HG03139 (cell line): ENCODE results near the gene CDC42EP4.

Experiments
- ATAC-seq: cut with Tn5 transposase; IDR thresholded peaks from one replicate; pipeline ENCODE4 v1.9.1; 2021; ENCODE audit not compliant: unreplicated experiment

CDC42EP4 gene

DNA sequence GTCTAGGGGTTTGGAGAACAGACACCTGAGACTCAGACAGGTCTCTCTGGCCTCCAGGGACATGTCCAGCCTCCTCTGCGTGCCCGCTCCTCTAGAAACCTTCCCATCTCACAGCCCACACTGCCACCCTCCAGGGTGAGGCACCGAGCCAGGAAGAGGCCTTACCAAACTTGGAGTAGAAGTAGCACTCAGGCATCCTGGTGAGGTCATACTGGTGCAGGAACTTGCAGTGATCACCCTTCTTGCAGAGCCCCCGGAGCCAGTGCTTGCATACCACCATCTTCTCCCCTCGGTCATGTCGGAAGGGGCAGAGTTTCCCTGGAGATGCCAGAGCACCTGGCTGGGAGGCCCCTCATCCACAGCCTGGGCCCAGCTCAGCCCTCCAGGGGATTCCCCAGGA, 54.3 kb downstream of the CDC42EP4 start:
- ATAC-seq = no peak

DNA sequence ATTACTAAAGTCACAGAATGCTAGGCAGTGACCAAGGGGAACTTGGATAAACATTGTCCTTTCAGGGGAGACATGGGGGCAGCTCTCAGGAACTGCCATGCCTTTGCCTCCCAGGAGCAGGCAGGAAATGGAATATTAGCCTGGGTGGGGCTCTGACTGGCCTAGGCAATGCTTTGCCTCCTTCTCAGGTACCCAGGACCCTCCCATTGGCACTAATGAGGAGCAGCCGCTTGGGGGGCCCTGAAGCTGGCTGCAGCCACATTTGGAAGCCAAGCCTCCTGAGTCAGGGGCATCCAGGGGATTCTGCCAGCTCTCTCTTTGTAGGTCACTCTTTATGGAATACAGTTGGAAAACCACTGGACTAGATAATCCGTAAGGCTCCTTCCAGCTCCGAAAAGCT, 55.6 kb downstream of the CDC42EP4 start:
- no peak for ATAC-seq

DNA sequence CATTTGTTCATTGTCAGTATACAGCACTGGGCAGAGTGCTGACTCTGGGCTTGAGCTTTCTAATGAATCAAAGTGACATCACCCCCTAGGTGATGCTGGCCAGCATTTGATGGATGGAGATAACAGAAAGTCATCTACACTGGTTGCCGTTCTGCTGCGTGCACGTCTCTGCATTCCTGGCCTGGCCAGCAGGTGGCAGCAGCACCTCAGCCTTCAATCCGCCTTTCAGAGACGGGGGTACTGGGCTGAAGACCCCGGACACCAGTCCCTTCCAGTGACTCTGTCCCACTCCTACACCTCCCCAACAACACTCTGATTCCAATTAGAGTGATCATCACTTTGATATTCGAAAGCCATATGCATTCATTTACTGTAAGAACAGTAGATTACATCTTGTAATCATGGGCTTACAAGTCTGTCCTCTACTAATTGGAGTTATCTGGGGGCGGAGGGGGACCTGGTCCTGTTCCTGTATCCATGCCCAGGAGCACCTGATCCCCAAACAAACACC, 56.1 kb downstream of the CDC42EP4 start:
- no peak for ATAC-seq

DNA sequence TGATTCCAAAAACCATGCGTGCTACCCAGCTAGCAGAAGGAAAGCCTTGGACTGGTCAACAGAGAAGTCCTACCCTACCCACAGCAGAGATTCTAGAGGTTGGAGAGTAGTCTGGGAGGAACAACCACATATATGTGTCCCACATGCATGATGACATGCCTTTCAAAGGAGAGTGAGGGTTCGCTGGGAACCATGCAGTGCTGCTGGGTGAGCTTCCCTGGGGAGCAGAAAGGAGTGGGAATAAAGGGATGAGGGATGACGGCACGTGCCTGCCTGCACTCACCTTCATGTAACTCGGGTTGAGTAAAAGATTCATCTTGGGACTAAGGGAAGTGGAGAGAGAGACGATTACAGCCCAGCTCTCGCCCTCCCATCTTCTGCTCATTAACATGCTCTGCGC, 59.9 kb downstream of the CDC42EP4 start:
- ATAC-seq = no peak

DNA sequence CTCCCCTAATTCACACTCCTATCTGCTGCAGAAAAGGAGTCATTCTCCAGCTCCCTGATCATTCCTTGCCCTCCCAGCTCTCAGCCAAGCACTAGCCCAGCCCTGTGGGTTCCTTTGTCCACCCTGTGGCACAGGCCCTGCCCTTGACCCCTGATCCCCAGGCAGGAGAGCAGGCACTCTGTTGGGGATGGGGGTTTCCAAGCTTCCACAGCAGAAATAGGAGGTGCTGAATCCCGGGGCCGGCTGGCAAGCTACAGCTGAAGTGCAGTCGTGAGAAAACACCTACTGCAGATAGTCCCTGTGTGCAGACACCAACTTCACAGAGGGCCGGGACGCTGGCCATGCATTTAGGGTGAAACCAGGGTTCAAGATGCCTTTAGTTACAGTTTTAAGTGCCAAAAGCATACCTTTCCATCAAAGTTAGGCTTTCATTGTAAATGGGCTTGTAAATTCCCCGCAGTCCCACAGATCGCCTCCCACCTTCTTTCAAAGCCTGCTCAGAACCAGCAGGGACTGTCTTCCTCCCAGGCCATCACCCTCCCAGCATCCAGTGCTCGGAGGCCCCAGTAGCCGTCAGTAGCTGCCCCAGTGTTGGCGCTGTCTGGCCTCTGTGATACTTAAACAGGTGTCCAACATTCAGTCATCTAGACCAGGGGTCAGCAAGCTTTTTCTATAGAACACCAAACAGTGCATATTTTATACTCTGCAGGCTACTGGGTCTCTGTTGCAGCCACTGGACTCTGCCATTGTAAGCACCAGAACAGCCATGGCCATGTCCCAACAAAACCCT, 60.8 kb downstream of the CDC42EP4 start:
- ATAC-seq = no peak

DNA sequence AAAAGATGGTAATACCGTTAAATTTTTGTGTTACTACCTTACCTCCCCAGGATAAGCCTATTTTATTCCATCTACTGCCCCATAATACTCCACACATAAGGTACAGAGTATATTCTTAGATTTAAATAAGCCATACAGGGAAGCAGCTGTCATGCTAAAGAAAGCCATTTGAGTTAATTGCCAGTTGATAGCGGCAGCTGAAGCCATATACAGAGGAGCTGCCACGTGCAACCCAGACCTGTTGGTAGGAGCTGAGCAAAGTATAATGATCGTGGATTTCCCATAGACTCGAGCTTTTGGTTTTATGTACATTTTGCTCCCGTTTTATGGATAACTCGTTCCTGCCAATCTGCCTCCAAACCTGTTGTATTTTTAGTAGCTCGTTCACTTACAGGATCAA, 62.1 kb downstream of the CDC42EP4 start:
- no peak for ATAC-seq

DNA sequence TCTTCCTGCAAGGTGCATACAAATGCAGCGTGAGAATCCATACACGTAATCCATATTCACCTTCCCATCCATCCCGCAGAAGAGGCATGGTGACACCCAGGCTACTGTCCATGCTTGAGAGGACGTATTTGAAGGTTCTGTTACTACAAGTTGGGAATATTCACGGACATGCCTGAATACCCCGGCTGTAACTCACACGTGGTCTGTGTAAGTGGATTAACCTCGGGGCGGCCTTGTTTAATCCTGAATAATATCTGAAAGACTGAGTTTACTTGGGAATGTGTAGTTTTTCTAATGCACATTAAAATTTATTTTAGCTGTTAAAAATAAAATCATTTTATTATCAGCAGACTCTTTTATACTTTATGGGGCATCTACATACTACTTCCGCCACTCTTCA, 63.3 kb downstream of the CDC42EP4 start:
- no peak for ATAC-seq

DNA sequence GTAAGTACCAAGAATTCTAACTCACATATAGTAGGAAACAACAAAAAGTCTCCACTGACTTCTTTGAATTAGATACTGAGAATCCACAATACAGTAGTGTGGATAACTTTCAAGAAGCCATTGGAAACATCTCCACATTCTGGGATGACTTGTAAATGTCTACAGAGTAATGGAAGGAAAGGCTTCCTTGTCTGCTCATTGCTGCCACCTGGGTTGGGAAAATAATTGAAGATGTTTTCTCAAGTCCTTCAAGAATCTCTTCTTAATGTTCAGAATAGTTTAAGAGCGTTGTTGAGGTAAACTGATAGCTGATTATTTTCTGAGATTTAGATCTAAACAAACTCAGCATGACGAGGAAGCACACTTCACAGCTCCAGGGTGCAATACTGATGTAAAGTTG, 64.1 kb downstream of the CDC42EP4 start:
- ATAC-seq = no peak

DNA sequence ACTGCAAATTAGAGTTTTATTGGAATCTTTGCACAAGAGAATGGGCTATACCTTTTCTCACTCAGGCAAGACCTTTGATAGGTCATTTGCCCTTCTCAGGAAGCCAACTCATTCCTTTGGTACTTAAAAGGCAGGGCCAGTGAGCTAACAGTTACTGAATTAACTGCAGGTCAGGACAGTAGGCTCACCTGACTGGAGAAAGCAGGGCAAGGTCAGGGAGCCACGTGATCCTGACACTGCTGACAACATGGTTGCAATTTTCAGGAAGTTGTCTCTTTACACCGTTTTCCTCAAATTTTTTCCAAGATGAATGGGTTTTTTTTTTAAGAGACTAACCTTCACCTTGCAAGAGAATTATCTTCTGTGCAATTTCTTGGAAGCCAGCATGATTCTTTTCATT, 71.2 kb downstream of the CDC42EP4 start:
- ATAC-seq = no peak

DNA sequence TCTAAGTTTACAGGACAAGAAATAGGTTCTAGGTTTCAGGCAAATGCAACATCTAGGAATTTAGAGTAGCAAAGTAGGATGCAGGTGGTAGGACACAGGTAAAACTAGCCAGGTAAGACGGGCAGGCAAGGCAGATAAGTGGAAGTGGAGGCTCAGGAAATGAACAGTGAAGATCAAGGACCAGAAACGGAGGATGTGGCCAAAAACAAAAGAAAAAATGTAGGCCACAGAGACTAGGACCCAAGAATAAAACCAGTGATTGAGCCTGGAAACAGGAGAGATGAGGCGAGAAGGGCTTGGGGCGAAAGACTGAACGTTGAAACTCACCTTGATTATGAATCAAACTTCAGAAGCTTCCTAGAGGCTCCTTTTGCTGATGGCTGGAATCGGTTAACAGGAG, 74.1 kb downstream of the CDC42EP4 start:
- ATAC-seq = no peak

DNA sequence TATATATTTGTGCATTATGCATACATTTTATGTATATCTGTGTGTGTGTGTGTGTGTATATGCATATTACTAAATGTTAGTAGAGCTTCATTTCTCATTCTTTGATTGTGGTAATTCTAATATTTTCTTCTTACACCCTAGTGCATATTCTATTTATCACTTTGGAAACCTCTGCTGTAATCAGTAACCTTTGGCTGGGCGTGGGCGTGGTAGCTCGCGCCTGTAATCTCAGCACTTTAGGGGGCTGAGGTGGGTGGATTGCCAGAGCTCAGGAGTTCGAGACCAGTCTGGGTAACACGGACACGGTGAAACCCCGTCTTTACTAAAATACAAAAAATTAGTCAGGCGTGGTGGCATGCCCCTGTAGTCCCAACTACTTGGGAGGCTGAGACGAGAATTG, 77.1 kb downstream of the CDC42EP4 start:
- no peak for ATAC-seq
